ENCODE results near the gene XRRA1.

The XRRA1 gene

GRCh38 chr11:74988541-74989259, 39.8 kb upstream of the XRRA1 start, which contains the start of gene NEU3 (continued):
- TF ChIP-seq ZNF138 (tag by site-specific recombination; IDR thresholded peaks at IDR 0.05; ENCODE audit: borderline replicate concordance) (no peak), ZNF324 (tag by site-specific recombination; IDR thresholded peaks at IDR 0.05) (no peak), MZF1 (tag by site-specific recombination; IDR thresholded peaks at IDR 0.05; ENCODE audit: borderline replicate concordance) (no peak), ZNF529 (tag by site-specific recombination; IDR thresholded peaks at IDR 0.05; ENCODE audit: insufficient replicate concordance) (no peak), ZNF600 (tag by site-specific recombination; IDR thresholded peaks at IDR 0.05) (no peak), SP2 (tag by site-specific recombination; IDR thresholded peaks at IDR 0.05) (peak; percentile 91), HOXD13 (CRISPR knock-in tag; IDR thresholded peaks at IDR 0.05; ENCODE audit: borderline replicate concordance) (no peak), TSHZ1 (tag by site-specific recombination; IDR thresholded peaks at IDR 0.05; ENCODE audit: borderline replicate concordance) (no peak), ZNF157 (tag by site-specific recombination; IDR thresholded peaks at IDR 0.05) (no peak), KLF17 (tag by site-specific recombination; IDR thresholded peaks at IDR 0.05) (no peak), ZNF621 (tag by site-specific recombination; IDR thresholded peaks at IDR 0.05) (no peak), ZBTB21 (tag by site-specific recombination; IDR thresholded peaks at IDR 0.05) (no peak), RBAK (tag by site-specific recombination; IDR thresholded peaks at IDR 0.05) (no peak), ZEB2 (tag by site-specific recombination; IDR thresholded peaks at IDR 0.05) (0 out of 2 replicates have a peak, but pooled peaks have one; percentile 32), ZNF311 (tag by site-specific recombination; IDR thresholded peaks at IDR 0.05; ENCODE audit: borderline replicate concordance) (no peak), ZNF211 (tag by site-specific recombination; IDR thresholded peaks at IDR 0.05; ENCODE audit: low read depth) (no peak), ZNF239 (tag by site-specific recombination; IDR thresholded peaks at IDR 0.05) (no peak), SP3 (tag by site-specific recombination; IDR thresholded peaks at IDR 0.05) (peak; percentile 76), BCL11B (tag by site-specific recombination; IDR thresholded peaks at IDR 0.05; ENCODE audit: low read depth) (no peak), ZNF624 (tag by site-specific recombination; IDR thresholded peaks at IDR 0.05) (no peak), ZNF155 (tag by site-specific recombination; IDR thresholded peaks at IDR 0.05) (no peak), ZNF112 (tag by site-specific recombination; IDR thresholded peaks at IDR 0.05) (no peak), GLI2 (tag by site-specific recombination; IDR thresholded peaks at IDR 0.05; ENCODE audit: borderline replicate concordance, low read depth) (no peak), OVOL3 (tag by site-specific recombination; IDR thresholded peaks at IDR 0.05) (no peak), ZXDB (tag by site-specific recombination; IDR thresholded peaks at IDR 0.05) (no peak), ZNF292 (tag by site-specific recombination; IDR thresholded peaks at IDR 0.05; ENCODE audit: borderline replicate concordance, low read depth) (no peak), ZNF488 (tag by site-specific recombination; IDR thresholded peaks at IDR 0.05) (no peak), ZNF501 (tag by site-specific recombination; IDR thresholded peaks at IDR 0.05) (no peak), ZNF777 (tag by site-specific recombination; IDR thresholded peaks at IDR 0.05; ENCODE audit: borderline replicate concordance) (no peak), ZNF19 (tag by site-specific recombination; IDR thresholded peaks at IDR 0.05; ENCODE audit: low read depth) (no peak), ZNF513 (tag by site-specific recombination; IDR thresholded peaks at IDR 0.05) (no peak), CTCF (tag by site-specific recombination; IDR thresholded peaks at IDR 0.05) (no peak), ZNF426 (tag by site-specific recombination; IDR thresholded peaks at IDR 0.05) (no peak), ZNF48 (tag by site-specific recombination; IDR thresholded peaks at IDR 0.05) (no peak)

All from HEK293 (cell line).